Mammary epithelial cell (primary cell): ENCODE data around the gene GAMT.

Experiments
- EZH2 ChIP-seq: IDR thresholded peaks from 2 replicates; pipeline ENCODE4 v1.6.1; 2012; ENCODE audit warnings: low read length, inconsistent platforms, borderline replicate concordance
- TF ChIP-seq, protein P1 (sequence below), 2 donors: IDR thresholded peaks in 1 of 2; conservative IDR thresholded peaks in 1 of 2; 2 replicates each; pipeline ENCODE4 v1.5.1; 2011 to 2012; ENCODE audit warnings: inconsistent platforms in 2 of 2, low read length in 2 of 2, mild to moderate bottlenecking in 2 of 2, control low read depth in 1 of 2, low read depth in 1 of 2; ENCODE audit not compliant: insufficient read depth in 1 of 2; ENCODE audit errors: extremely low read depth in 1 of 2

DNA sequence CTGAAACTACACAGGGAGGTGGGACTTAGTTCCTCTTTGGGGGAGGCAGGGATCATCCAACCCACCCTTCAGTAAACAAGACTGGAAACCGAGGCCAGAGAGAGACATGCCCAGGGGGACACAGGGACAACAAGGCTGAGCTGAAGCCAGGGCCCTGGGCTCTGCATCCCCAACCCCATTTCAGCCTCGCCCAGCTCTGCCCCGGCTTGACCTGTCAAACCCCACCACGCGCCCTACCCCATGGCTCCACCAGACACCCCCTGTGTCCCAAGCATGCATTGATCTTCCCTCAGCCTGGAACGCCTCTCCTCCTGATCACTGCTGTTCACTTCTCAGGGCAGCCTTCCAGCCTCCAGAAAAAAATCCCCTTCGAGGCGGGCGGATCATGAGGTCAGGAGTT, 46.6 kb upstream of the GAMT start:
- TF ChIP-seq, protein P1, sequence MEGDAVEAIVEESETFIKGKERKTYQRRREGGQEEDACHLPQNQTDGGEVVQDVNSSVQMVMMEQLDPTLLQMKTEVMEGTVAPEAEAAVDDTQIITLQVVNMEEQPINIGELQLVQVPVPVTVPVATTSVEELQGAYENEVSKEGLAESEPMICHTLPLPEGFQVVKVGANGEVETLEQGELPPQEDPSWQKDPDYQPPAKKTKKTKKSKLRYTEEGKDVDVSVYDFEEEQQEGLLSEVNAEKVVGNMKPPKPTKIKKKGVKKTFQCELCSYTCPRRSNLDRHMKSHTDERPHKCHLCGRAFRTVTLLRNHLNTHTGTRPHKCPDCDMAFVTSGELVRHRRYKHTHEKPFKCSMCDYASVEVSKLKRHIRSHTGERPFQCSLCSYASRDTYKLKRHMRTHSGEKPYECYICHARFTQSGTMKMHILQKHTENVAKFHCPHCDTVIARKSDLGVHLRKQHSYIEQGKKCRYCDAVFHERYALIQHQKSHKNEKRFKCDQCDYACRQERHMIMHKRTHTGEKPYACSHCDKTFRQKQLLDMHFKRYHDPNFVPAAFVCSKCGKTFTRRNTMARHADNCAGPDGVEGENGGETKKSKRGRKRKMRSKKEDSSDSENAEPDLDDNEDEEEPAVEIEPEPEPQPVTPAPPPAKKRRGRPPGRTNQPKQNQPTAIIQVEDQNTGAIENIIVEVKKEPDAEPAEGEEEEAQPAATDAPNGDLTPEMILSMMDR (conservative IDR thresholded peaks at IDR 0.05 in 1 of 2, IDR thresholded peaks at IDR 0.05 in 1 of 2; ENCODE audit: extremely low read depth in 1 of 2, insufficient read depth in 1 of 2, low read depth in 1 of 2, low read length in 2 of 2), result no peak
- TF ChIP-seq EZH2, result no peak
